Measurements from ENCODE around the gene OTUD4.

DNA sequence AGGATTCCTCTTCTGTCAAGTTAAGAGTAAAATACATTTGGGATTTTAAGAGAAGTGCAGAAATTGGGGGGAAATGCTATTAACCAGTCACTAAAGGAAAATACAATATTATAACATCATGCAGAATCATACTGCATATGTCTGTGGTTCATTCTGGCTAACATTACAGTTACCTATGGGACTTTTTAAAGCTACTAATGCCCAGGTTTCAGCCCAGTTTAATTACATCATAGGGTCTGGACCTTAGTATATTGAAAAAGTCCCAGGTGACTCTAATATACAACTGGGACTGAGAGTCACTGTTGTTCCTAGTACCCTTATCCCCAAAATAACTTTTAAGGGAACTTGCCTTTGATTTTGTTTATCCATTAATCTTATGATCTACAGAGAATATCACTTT is 72.3 kb downstream of the OTUD4 start:
- TF ChIP-seq POLR2AphosphoS5 (IDR thresholded peaks at IDR 0.05; ENCODE audit: low read depth) (no peak), CTCF (IDR thresholded peaks at IDR 0.05; ENCODE audit: insufficient read depth, low read length) (no peak)

Data from HL-60 (cell line).